ENCODE data around the gene USP44. TPM values are rescaled to one million over a fixed set of nuclear protein-coding genes. Genes with fewer than 3 reads are reported as not detected.
A peak's percentile ranks its signal among the peaks of the same experiment; 100 is the strongest.

The USP44 gene
- total RNA-seq, 3 donors from 2014 or later, result 3.7 to 8.2 (median 3.9) TPM

DNA sequence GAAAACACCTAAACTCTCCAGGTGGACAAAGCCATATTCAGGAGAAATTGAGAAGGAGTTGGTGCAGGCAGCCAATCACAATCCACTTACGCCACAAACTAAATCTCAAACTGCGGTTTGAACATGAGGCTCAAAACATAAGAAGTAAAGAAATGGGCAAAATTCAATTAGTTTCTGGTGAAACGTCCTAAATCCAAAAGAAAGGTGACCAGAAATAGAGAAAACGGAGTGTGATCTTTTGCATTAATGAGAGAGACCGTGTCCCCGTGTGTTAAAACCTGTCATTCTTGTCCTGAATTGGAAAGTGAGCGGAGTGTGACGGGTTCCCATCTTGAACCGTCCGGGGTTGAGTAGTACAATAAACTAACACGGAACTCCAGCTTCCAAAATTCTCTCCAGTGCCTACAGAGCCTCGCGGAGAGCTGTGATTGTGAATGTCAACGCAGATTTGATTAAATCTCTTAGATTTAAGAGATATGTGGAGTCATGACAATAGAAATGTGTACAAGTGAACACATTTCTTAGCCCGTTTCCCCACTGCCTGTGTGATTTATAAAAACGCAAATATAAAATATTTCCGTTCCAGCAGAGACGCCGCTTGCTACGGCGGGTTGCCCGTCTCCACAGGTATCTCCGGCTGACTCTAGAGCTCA, 77.9 kb downstream of the USP44 start:
- H3K4me3 ChIP-seq, result peak overlapping the region; percentile 70 to 96 (median 95)
- DNase-seq (ENCODE audit: low spot score in 2 of 2), result peak in 1 of 2 donors; percentile 41
- intact Hi-C loops (cut with DNase I; ENCODE audit: low total_unique reads), result no loop called here
- TF ChIP-seq CTCF (IDR thresholded peaks at IDR 0.05) (no peak), POLR2A (IDR thresholded peaks at IDR 0.05) (no peak), POLR2AphosphoS5 (IDR thresholded peaks at IDR 0.05) (no peak)
- H3K4me1 ChIP-seq, result peaks cover 5 to 7% of the 10 kb centered on the region in 2 donors
- H3K36me3 ChIP-seq, result no peaks in the 10 kb centered on the region
- no peaks in the 10 kb centered on the region for H3K27me3 ChIP-seq
- H3K9me3 ChIP-seq, result no peaks in the 10 kb centered on the region
- peak overlapping the region; percentile 95 for H3K27ac ChIP-seq

- intact Hi-C loops (cut with DNase I; ENCODE audit: low total_unique reads), result no loop called here
- Histone ChIP-seq H3K4me3 (no peak overlapping the region), H3K27me3 (no peaks in the 10 kb centered on the region), H3K36me3 (no peaks in the 10 kb centered on the region), H3K9me3 (no peaks in the 10 kb centered on the region), H3K4me1 (peaks cover under 1 to 2% of the 10 kb centered on the region in 2 donors), H3K27ac (no peak overlapping the region)
- DNase-seq (ENCODE audit: low spot score in 2 of 2), result no peak
- TF ChIP-seq POLR2A (IDR thresholded peaks at IDR 0.05), result no peak
- no peak for TF ChIP-seq CTCF (IDR thresholded peaks at IDR 0.05)
Observed at GRCh38 chr12:95470300-95470699, 81.0 kb downstream of the USP44 start.

Other genes starting within 250 kb of the USP44 start
- gene METAP2, start 77.3 kb downstream of the USP44 start, total RNA-seq, result 10 to 100 TPM; 58.7 to 67.8 (median 59.6) TPM
- gene NTN4, start 239.3 kb upstream of the USP44 start, total RNA-seq, result 100 to 1,000 TPM in 2 of 3 donors, 10 to 100 TPM in 1; 27.4 to 188 (median 110) TPM

Measured in breast epithelium (tissue), 4 donors.